Aorta (tissue), 5 donors: Measurements from ENCODE around the gene MRPS34. TPM values are rescaled to one million over a fixed set of nuclear protein-coding genes. Genes with fewer than 3 reads are reported as not detected.

ENCODE experiments used
- ATAC-seq: fragments of 200-7000 bp; cut with Tn5 transposase; one replicate; pipeline ENCODE4 v1.9.1; 2022; ENCODE audit warnings: moderate library complexity; ENCODE audit not compliant: low FRiP score
- DNase-seq, 2 donors: peaks; one replicate each; pipeline ENCODE4 v3.0.0-alpha.2; 2020
- H3K27ac ChIP-seq, 2 donors: one replicate each; pipeline ENCODE4 v1.5.1; 2013; ENCODE audit warnings: low read length in 2 of 2, mild to moderate bottlenecking in 2 of 2, moderate library complexity in 2 of 2, control low read depth in 1 of 2, inconsistent platforms in 1 of 2, low read depth in 1 of 2
- H3K27me3 ChIP-seq, 2 donors: one replicate each; pipeline ENCODE4 v1.6.1; 2013; ENCODE audit warnings: control low read depth in 1 of 2, low read length in 1 of 2, mild to moderate bottlenecking in 1 of 2, moderate library complexity in 1 of 2; ENCODE audit not compliant: insufficient read depth in 2 of 2, control insufficient read depth in 1 of 2
- H3K36me3 ChIP-seq, 2 donors: one replicate each; pipeline ENCODE4 v1.6.1; 2013; ENCODE audit warnings: control low read depth in 1 of 2, low read length in 1 of 2, mild to moderate bottlenecking in 1 of 2; ENCODE audit not compliant: insufficient read depth in 2 of 2, control insufficient read depth in 1 of 2
- H3K4me1 ChIP-seq, 2 donors: one replicate each; pipeline ENCODE4 v1.6.1; 2013; ENCODE audit warnings: low read length in 2 of 2, control low read depth in 1 of 2, mild to moderate bottlenecking in 1 of 2, moderate library complexity in 1 of 2; ENCODE audit not compliant: insufficient read depth in 2 of 2, control insufficient read depth in 1 of 2
- H3K4me3 ChIP-seq, 2 donors: one replicate each; pipeline ENCODE4 v1.5.1; 2013; ENCODE audit warnings: low read length in 2 of 2, control low read depth in 1 of 2, mild to moderate bottlenecking in 1 of 2
- H3K9me3 ChIP-seq: one replicate; pipeline ENCODE4 v1.6.1; 2013; ENCODE audit warnings: mild to moderate bottlenecking, low read length; ENCODE audit not compliant: control insufficient read depth
- WGBS, 2 donors: extraction: QIAGEN DNeasy Blood & Tissue Kit; methylation state at CpG; one replicate each; pipeline ENCODE4 v1.1.7; 2013; 5-methylcytosine and 5-hydroxymethylcytosine counted together
- intact Hi-C, 2 donors: fragments of 100-400 bp; cut with DNase I; formaldehyde crosslinking; loops; one replicate each; pipeline versions ENCODE4 v1.14.2 to v1.15.0; 2022
- polyA plus RNA-seq, 2 donors: library from polyadenylated mRNA; stranded (reverse); fragments of 200-250 nt; gene quantifications; one replicate each; pipeline ENCODE4 v1.2.3, GENCODE V29; 2013
- total RNA-seq, 2 donors: library from RNA; stranded (reverse); fragmentation: NEBNext Ultra II Directional; extraction: Animal tissue kit (Norgen Biotek cat#: 25700); gene quantifications; one replicate each; pipeline ENCODE4 v1.2.1, GENCODE V29; 2021
- donor health status: healthy with polysubstance abuse.
- donor health status: Bipolar disorder and iron deficiency.
- donor health status: DM: no; HTN: no; CAD: no.
- donor health status: DM: no; HTN: no; CAD: no.
- donor health status: DM: yes; HTN: yes; CAD: no.

Gene MRPS34
- total and polyA plus RNA-seq, 4 donors = 36.5 to 74.2 (median 54.1) TPM

GRCh38 chr16:1758923-1759322 lies 14.0 kb downstream of the MRPS34 start:
- no peaks in the 10 kb centered on the region for H3K9me3 ChIP-seq
- H3K4me1 ChIP-seq = no peaks in the 10 kb centered on the region
- no peak for DNase-seq
- no peak for ATAC-seq
- no peaks in the 10 kb centered on the region for H3K36me3 ChIP-seq
- intact Hi-C loops = no loop called here
- H3K27me3 ChIP-seq = no peaks in the 10 kb centered on the region
- H3K27ac ChIP-seq = no peak overlapping the region
- no peak overlapping the region for H3K4me3 ChIP-seq
- 92 to 93% methylated on average over 18 of the region's 18 CpGs for WGBS, 2 donors

GRCh38 chr16:1757714-1758461 lies 15.0 kb downstream of the MRPS34 start:
- DNase-seq (no peak), ATAC-seq (no peak)
- H3K27me3 ChIP-seq = no peaks in the 10 kb centered on the region
- intact Hi-C loops = no loop called here
- no peaks in the 10 kb centered on the region for H3K9me3 ChIP-seq
- WGBS, 2 donors = 91 to 92% methylated on average over 37 of the region's 37 CpGs
- peaks cover 0 to under 1% of the 10 kb centered on the region in 2 donors for H3K36me3 ChIP-seq
- no peak overlapping the region for H3K27ac ChIP-seq
- H3K4me3 ChIP-seq = no peak overlapping the region
- H3K4me1 ChIP-seq = no peaks in the 10 kb centered on the region

- no peak overlapping the region for H3K4me3 ChIP-seq
- 92 to 94% methylated on average over 12 of the region's 12 CpGs for WGBS, 2 donors
- no peaks in the 10 kb centered on the region for H3K27me3 ChIP-seq
- no peak overlapping the region for H3K27ac ChIP-seq
- no peaks in the 10 kb centered on the region for H3K4me1 ChIP-seq
- intact Hi-C loops = no loop called here
- ATAC-seq (no peak), DNase-seq (no peak)
- peaks cover 0 to 7% of the 10 kb centered on the region in 2 donors for H3K36me3 ChIP-seq
- H3K9me3 ChIP-seq = no peaks in the 10 kb centered on the region
Observed at GRCh38 chr16:1754204-1754603, 18.7 kb downstream of the MRPS34 start.

- Histone ChIP-seq H3K9me3 (no peaks in the 10 kb centered on the region), H3K27me3 (no peaks in the 10 kb centered on the region), H3K4me1 (no peaks in the 10 kb centered on the region), H3K36me3 (peaks cover 0 to 16% of the 10 kb centered on the region in 2 donors), H3K4me3 (no peak overlapping the region), H3K27ac (no peak overlapping the region)
- no peak for ATAC-seq
- WGBS, 2 donors = 93 to 94% methylated on average over 14 of the region's 14 CpGs
- no peak for DNase-seq
- intact Hi-C loops = no loop called here
Observed at GRCh38 chr16:1752853-1753252, 20.1 kb downstream of the MRPS34 start.

DNA sequence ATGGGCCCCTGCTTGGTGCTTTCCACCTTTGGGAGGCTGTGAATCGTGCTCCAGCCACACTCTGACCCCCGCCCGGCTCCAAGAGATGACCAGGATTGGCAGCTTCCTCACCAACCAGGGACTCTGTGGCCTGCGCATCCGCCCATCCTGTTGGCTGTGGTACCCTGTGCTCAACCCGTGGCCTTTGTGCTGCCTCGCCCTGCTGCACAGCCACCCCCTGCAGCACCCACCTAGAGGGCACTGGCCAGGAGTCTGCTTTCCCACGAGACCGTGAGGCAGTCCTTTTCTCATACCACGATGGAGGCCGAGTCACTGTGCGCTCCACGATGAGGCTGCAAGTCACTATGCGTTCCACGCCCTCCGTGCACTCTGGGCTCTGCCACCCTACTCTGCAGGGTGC lies 21.0 kb downstream of the MRPS34 start:
- 96 to 97% methylated on average over 16 of the region's 16 CpGs for WGBS, 2 donors
- Histone ChIP-seq H3K4me3 (no peak overlapping the region), H3K4me1 (no peaks in the 10 kb centered on the region), H3K36me3 (peaks cover 0 to 18% of the 10 kb centered on the region in 2 donors), H3K9me3 (no peaks in the 10 kb centered on the region), H3K27me3 (no peaks in the 10 kb centered on the region), H3K27ac (no peak overlapping the region)
- intact Hi-C loops = no loop called here
- DNase-seq (no peak), ATAC-seq (no peak)

GRCh38 chr16:1749152-1750117 lies 23.5 kb downstream of the MRPS34 start:
- Histone ChIP-seq H3K27ac (no peak overlapping the region), H3K9me3 (no peaks in the 10 kb centered on the region), H3K27me3 (no peaks in the 10 kb centered on the region), H3K4me1 (no peaks in the 10 kb centered on the region), H3K4me3 (no peak overlapping the region), H3K36me3 (peaks cover 0 to 18% of the 10 kb centered on the region in 2 donors)
- 96% methylated on average over 29 of the region's 29 CpGs for WGBS, 2 donors
- intact Hi-C loops = no loop called here
- DNase-seq = no peak
- ATAC-seq = no peak

DNA sequence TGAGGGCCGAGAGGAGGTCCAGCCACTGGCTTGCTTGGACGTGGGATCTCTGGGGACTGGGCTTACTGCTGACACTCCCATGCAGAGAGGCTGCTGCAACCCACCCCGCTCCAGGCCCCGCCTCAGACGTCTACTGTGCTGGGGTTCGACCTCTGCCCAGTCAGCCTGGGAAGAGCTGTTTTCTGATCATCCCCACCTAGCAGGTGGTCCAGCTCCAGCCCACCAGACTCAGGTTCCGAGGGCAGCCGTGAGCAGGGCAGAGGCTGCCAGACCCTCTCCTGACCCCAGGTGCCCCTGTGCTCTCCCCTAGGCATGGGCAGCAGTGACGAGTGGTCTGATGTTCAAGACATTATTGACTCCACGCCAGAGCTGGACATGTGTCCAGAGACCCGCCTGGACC lies 25.0 kb downstream of the MRPS34 start:
- no peaks in the 10 kb centered on the region for H3K9me3 ChIP-seq
- H3K36me3 ChIP-seq = peaks cover 0 to 17% of the 10 kb centered on the region in 2 donors
- 85 to 86% methylated on average over 11 of the region's 11 CpGs for WGBS, 2 donors
- no peak overlapping the region for H3K27ac ChIP-seq
- no peaks in the 10 kb centered on the region for H3K4me1 ChIP-seq
- DNase-seq = no peak
- intact Hi-C loops = no loop called here
- H3K27me3 ChIP-seq = no peaks in the 10 kb centered on the region
- ATAC-seq = no peak
- no peak overlapping the region for H3K4me3 ChIP-seq

GRCh38 chr16:1746693-1747195 lies 26.2 kb downstream of the MRPS34 start:
- intact Hi-C loops = no loop called here
- Histone ChIP-seq H3K4me3 (no peak overlapping the region), H3K27me3 (no peaks in the 10 kb centered on the region), H3K27ac (no peak overlapping the region), H3K4me1 (no peaks in the 10 kb centered on the region), H3K9me3 (no peaks in the 10 kb centered on the region), H3K36me3 (peaks cover 0 to 15% of the 10 kb centered on the region in 2 donors)
- no peak for DNase-seq
- WGBS, 2 donors = 93% methylated on average over 31 of the region's 31 CpGs
- no peak for ATAC-seq
